Activated CD4-positive, alpha-beta T cell treated with anti-CD3 and anti-CD28 coated beads, Interleukin-2, amount 50 U/mL, for 16 hours (primary cell): ENCODE measurements around the gene BBX.

Source experiments
- DNase-seq: peaks from one replicate; pipeline ENCODE4 v3.0.0-alpha.2; 2020

BBX gene

GRCh38 chr3:107756649-107757048 lies 233.9 kb downstream of the BBX start:
- no peak for DNase-seq

- DNase-seq = no peak
Observed at GRCh38 chr3:107757140-107757539, 234.4 kb downstream of the BBX start.

- DNase-seq = no peak
Observed at GRCh38 chr3:107760144-107760543, 237.4 kb downstream of the BBX start.

DNA sequence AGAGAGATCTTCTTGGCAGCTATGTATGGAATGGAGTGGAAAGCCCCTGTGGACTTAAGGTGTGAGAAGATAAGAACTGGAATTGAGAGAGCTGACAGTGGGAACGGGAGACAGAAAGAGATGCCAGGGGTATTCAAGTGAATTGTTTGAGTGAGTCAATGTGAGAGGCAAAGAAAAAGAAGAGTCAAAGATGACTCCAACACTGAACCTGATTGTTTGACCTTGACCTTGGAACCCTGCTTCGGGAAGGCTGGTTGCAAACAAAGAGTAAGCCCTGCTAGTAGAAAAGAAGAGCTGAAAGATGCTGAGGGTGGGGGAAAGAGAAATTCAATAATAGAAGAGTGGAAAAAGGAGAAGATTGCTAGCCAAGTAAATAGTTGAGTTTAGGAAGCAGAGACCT lies 238.6 kb downstream of the BBX start:
- DNase-seq = no peak

DNA sequence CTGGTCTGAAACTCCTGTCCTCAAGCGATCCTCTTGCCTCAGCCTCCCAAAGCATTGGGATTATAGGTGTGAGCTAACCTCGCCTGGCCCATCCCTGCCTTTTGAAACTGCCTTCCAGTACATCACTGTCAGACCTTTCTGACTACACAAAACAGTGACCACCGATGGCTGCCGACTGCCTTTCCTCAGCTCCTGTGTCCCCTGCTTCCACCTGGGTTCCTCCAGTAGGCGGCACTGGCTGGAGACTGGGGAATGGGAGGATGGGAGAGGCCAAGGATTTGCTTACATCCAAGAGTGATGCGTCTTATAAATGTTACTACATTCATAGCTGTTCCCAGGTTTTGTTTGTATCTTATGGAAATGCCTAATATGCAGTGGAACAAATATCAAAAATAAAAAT lies 242.8 kb downstream of the BBX start:
- DNase-seq = no peak

GRCh38 chr3:107767897-107768605 lies 245.3 kb downstream of the BBX start:
- no peak for DNase-seq

GRCh38 chr3:107769882-107770281 lies 247.1 kb downstream of the BBX start:
- DNase-seq = no peak

DNA sequence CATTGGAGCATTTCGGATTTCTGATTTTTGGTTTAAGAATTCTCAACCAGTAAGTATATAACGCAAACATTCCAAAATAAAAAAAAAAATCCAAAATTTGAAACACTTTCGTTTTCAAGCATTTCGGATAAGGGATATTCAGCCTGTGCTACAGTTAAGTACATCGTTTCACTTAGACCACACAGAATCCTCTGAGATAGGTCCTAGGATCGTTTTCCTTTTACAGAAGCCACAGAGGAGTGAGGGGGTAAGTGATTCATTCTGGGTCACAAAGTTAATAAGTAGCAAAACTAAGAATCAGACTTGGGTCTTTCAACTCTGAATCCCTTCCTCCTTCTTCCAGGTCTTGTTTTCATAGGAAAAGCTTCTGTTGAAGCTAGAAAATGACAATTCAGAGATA lies 249.3 kb downstream of the BBX start:
- no peak for DNase-seq

DNA sequence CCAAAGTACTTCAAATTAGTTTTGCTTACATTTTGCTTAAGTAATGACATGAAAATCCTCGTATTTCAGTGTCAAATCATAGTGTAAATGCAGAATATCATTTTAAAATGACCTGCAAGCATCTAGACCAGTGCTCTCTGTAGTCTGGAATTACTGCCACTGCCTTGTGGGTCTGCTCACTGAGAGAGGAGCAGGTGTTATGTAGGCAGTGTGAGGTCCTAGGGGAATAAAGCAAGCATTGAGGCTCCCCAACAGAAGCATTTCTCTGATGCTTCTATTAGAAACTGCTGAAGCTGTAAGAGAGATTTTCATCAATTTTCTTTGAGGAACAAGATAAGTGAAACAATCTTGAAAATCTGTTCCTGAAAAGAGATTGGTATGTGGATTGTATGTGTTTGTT lies 253.2 kb downstream of the BBX start:
- DNase-seq = no peak

DNA sequence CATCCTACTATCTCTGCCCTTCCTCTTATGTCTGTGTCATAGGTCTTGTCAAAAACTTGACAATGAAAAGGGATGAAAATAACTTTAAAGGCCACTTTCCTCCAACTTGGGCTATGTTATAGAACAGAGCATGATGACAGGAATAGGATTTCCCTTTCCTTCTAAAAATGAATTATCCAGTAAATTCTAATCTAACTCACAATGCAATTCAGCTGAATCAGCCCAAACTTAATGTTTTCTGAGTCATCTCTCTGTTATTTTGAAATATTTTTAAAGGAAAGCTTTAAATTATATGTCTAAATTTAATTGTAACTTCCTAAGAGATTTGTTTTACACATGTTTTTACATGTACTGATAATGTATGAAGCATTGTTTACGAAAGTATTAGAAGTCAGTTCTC lies 258.5 kb downstream of the BBX start:
- no peak for DNase-seq

- no peak for DNase-seq
Observed at GRCh38 chr3:107782054-107782453, 259.3 kb downstream of the BBX start.

DNA sequence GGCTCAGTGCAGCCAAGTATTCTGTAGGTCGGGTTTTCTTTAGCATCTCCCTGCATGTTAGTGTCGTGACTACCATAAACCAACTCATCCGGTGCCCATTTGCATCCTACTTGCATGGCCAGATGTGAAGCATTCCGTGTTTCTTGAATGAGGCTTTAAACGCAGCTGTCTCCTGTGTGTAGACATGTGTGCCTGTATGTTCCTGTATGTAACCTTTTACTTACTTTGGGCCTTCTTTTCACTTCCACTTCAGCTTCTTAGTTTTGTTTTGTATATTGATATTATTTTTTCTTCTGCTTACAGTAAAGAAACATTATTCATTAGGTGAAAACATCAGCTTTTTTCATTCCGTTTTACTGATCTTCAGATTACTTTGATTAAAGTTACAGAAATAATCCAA lies 267.9 kb downstream of the BBX start:
- no peak for DNase-seq

DNA sequence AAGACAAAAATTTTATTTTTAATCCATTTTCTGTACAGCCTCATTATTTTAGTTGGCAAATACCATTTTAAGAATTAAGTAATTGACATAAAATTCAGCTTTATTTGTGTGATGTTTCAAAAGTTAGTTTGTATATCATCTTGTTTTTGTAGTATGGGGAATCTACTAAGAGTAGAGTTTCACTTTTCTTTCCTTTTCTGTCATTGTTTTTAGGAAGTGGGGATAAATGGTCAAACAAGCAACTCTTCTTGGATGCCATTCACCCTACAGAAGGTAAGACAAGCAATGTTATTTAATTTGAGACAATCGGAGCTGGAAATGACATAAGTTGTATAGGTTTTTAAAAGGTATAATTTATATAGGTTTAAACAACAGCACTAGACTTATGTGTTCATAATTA lies 268.3 kb downstream of the BBX start:
- DNase-seq = no peak

GRCh38 chr3:107791450-107791849 lies 268.7 kb downstream of the BBX start:
- no peak for DNase-seq

- no peak for DNase-seq
Observed at GRCh38 chr3:107794664-107795443, 272.1 kb downstream of the BBX start.

- no peak for DNase-seq
Observed at GRCh38 chr3:107795514-107796094, 272.8 kb downstream of the BBX start.

DNA sequence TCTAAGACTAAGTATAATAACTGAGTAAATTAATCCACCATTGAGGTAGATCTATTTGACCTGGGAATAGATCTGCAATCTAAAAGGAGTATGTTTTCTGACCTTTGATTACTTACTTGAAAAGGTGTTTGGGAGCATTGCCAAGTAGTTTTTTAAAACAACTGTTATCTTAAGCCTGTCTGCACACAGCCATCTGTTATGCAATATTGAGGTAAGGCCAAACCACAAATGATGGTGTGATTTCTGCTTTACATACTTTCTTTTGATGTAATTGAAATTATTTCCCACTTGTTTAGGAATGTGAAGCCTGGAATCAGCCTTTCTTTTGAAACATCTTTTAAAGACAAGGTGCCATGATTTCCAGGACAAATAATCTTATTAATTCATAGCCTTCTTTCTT lies 274.0 kb downstream of the BBX start:
- peak; percentile 8 for DNase-seq

- DNase-seq = no peak
Observed at GRCh38 chr3:107797586-107797985, 274.8 kb downstream of the BBX start.

GRCh38 chr3:107798381-107798780 lies 275.6 kb downstream of the BBX start:
- no peak for DNase-seq

DNA sequence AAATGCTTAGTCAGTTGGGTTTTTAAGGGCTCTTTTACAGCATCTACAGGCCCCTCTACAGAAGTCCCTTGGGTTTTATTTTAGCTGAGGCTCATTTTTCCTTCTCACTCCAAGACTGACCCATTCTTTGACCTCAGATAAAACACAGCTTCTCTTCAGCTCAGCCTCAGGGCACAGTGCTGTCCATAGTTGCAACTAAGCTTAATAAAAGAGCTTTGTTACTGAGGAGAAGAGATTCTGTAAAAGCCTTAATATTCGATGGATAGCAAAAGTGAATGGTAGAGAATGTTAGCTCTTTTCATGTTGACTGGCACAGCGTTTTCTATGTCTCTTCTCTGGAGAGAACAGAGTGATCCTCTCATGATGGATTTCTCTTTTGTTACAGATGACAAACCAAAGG lies 277.9 kb downstream of the BBX start:
- DNase-seq = no peak

DNA sequence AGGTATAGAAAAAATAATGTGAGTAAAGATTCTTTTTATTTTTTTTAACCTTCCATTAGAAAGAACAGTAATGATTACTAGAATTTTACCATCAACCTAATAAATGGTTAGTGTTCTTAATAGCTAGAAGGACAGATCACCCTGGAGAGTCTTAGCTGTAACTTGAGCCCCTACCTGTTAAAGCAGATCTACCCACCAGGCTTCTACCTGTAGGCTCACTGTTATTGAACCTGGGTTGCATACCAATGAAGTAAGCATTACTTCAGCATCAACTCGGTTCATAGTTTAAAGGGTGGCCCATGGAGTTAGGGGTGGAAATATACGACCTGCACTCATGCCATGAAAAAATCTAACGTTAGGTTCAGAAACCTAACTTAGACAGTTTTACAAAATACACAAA lies 280.4 kb downstream of the BBX start:
- DNase-seq = no peak

DNA sequence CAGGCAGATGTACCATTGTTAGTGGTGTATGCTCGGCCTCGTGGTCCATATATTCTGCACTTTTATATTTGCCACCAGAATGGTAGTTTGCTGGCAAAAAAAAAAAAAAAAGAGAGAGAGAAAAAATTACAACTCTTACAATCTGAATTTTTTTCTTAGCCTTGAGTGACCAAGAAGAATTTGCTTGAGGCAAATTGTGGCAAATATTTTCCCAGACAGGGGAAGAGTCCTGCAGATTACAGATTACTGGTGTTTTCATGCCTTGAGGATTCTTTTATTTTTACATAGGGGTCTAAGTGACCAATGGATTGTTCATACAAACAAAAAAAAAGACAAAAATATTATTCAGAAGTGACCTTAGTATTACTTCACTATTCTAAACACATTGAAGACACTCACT lies 283.3 kb downstream of the BBX start:
- no peak for DNase-seq

- no peak for DNase-seq
Observed at GRCh38 chr3:107806536-107806935, 283.8 kb downstream of the BBX start.
